ENCODE results near the gene NYAP2.

- TF ChIP-seq CTCF (conservative IDR thresholded peaks at IDR 0.05; ENCODE audit: low read length): no peak
- TF ChIP-seq EZH2phosphoT487 (IDR thresholded peaks at IDR 0.05; ENCODE audit: borderline replicate concordance): no peak
These were observed 213.1 kb downstream of the NYAP2 start for GRCh38 chr2:225612636-225613035.
